Posterior vena cava (tissue), 2 donors: ENCODE measurements around the gene PRDM12. TPM values are rescaled to one million over a fixed set of nuclear protein-coding genes. Genes with fewer than 3 reads are reported as not detected.
"Not testable (repeated sequence)": the region's sequence is repeated elsewhere in the genome, so short reads cannot be mapped to it uniquely, and the experiment has no call there.

Experiments
- DNase-seq: peaks from one replicate; pipeline ENCODE4 v3.0.0-alpha.2; 2020; ENCODE audit warnings: low spot score
- intact Hi-C, 2 donors: fragments of 100-400 bp; cut with DNase I; formaldehyde crosslinking; loops; one replicate each; pipeline versions ENCODE4 v1.14.1 to v1.14.2; 2022 to 2023
- total RNA-seq, 2 donors: library from RNA; stranded (reverse); fragmentation: NEBNext Ultra II Directional; extraction: Animal tissue kit (Norgen Biotek cat#: 25700); gene quantifications; one replicate each; pipeline ENCODE4 v1.2.1, GENCODE V29; 2021
- donor health status: DM: yes; HTN: yes; CAD: no.
- donor health status: DM: yes; HTN: yes; CAD: no.

Gene PRDM12
- total RNA-seq, 2 donors from 2014 or later, result not detected

DNA sequence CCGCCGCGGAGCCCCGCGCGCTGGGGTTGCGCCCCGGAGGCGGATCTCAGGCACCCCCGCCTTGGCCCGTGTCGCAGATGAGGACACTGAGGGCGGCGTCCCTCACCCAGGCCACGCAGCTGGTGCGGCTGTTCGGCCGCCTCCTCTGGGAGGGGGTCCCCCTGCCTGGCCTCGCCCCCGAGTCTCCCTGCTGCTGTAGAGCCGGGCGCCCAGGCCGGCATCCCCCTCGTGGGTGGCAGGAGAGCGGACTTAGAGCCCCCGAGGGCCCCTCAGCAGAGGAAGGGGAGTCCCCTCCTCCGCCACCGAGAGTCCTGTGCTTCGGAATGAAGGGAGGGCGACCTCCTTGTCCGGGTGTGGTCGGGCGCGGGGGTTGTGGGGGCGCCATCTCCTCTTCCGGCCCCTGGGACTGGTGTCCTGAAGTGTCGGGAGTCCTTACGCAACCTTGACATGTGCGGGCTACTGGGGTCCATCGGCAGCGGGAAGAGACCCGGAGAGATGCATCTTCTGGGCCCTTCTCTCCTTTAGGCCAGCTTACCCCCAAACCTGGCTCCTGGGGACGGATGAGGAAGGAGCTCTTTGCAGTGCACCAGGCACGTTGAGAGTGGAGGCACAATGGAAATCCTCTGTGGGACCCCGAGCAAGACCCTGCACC lies 17.5 kb downstream of the PRDM12 start:
- no peak for DNase-seq
- intact Hi-C loops, result loop anchor here in 1 of 2 donors (2.0 kb wide), 1 partner anchor 215 kb away; no protein-coding TSS in a partner anchor

DNA sequence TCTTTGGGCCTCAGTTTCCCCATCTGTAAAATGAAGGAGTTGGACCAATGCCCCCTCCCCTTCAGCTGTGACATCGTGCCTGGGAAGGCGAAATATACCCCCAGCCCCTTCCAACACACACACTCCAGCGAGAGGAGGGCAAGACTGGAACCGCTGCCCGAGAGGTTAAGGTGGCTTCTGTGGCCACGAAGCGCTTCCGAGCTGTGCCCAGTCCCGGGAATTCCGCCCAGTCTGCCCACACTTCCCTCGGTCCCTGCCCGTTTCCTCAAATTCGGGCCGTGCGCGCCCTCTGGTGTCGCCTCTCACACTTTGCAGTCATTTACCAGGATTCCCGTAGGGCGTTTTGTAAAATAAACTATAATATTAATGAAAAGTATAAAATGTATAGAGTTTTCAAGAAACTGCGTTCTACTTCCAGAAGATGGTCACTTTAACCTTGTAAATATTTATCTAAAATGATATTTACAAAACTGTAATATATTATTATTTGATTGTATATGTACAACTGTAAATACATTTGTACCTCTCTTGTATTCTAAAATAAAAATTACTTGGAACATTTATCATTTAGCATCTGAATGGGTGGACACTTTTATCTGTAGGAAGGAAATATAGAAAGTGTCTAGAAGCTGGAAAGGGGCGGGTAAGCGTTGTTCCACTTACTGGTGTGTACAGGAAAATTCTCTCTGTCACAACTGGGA lies 18.2 kb downstream of the PRDM12 start:
- intact Hi-C loops, result no loop called here

DNA sequence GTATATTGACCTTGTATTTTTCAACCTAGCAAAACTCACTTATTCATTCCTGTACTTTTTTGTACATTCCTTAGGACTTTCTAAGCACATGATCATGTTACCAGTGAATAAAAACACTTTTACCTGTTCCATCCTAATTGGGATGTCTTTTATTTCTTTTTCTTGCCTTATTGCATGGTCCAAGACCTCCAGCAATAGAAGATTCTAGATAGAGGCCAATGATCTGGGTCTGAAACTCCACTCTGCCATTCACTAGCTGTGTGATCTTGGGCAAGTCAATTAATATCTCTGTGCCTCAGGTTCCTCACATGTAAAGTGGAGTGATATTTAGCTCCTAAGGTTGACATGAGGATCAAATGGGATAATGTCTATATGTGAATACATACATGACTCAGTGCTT lies 20.7 kb downstream of the PRDM12 start:
- intact Hi-C loops, result loop anchor here in 1 of 2 donors (2.0 kb wide), 1 partner anchor 224 kb away; no protein-coding TSS in a partner anchor

More for the DNA sequence above, 18.2 kb downstream of the PRDM12 start:
- DNase-seq, result peak; percentile 93

DNA sequence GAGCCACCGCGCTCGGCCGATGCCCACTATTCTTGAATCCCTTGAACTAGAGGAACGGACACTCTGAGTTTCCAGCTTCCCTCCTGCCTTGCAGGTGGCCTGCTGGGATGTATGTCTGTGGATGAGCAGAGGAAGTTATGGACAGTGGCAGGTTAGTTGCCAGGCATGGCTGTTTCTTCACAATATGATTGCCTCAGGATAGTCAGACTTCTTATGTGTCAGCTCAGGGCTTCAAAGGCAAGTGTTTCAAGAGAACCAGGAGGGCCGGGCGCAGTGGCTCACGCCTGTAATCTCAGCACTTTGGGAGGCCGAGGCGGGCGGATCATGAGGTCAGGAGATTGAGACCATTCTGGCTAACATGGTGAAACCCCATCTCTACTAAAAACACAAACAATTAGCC lies 21.6 kb downstream of the PRDM12 start:
- DNase-seq, result not testable (repeated sequence)
- intact Hi-C loops, result loop anchor here in 1 of 2 donors (2.0 kb wide), 1 partner anchor 225 kb away; no protein-coding TSS in a partner anchor

More for the DNA sequence above, 20.7 kb downstream of the PRDM12 start:
- DNase-seq, result no peak

DNA sequence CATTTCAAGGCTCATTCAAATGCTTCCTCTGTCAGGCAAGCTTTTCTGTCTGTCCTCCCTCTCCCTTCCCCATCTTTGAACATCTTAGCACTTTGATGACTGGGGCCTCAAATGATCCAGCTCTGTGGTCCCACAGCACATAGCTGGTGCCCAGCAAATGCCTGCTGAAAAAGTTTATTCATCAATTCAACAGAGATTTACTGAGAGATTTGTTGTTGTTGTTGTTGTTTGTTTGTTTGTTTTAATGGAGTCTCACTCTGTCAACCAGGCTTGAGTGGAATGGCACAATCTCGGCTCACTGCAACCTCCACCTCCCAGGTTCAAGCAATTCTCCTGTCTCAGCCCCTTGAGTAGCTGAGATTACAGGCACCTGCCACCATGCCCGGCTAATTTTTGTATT lies 23.2 kb downstream of the PRDM12 start:
- intact Hi-C loops, result no loop called here
- no peak for DNase-seq

DNA sequence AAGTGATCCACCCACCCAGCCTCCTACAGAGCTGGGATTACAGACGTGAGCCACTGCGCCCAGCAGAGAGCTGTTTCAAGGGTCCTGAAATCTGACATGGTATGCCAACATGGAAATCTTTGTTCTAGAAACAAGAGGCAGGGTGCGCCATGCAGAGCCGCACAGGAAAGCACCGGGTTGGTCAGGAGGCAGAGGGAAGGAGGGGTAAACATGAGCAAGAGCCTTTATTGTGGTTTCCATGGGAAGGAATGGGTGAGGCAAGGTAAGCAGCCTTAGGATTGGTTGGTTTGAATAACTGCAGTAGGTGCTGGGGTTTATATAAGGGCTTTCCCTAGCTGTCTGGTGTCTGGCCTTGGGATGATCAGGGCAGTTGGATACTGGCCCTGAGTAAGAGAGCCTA lies 23.7 kb downstream of the PRDM12 start:
- DNase-seq, result no peak
- intact Hi-C loops, result no loop called here

DNA sequence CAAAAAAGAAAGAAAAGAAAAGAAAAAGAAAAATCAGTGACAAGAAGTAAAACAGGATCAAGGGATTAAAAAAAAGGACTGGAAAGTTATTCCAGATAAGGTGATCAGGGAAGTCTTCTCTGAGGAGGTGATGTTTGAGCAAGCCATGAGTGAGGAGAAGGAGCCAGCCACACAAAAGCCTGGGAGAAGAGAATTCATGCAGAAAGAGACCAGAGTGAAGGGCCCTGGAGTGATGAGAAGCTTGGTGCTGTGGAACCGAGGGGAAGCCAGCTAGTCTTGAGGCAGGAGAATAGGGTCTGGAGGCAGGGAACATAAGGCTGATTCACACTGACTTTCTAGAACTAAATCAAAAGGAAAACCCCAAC lies 25.2 kb downstream of the PRDM12 start:
- intact Hi-C loops, result no loop called here
- DNase-seq, result no peak

DNA sequence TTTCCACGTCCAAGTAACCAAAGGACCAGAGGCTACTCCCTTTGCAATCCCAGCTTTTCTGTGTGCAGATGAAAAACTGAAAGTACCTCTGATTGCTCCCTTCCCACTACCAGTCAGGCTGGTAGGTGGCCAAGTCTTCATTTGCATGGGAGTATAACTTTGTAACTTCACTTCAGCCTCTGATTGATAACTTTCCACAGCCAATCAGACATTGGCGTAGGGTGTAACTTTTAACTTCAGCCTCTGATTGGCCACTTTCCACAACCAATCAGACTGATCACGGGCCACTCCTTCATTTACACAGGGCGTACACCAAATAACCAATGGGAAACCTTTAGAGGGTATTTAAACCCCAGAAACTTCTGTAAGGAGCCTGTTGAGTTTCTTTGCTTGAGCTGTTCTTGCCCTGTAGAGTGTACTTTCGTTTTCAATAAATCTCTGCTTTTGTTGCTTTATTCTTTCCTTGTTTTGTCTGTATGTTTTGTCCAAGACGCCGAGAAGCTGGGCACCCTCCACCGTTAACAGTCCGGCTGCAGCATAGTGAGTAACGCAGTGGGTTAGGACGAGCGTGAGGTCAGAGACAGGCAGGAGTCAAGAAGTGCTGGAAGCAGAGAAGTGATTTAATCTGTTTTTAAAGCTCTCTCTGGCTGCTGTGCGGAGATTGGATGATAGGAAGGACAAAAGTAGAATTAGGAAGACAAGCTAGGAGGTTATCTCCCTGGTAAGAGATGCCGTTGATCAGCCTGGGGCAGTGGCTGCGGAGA lies 25.7 kb downstream of the PRDM12 start:
- intact Hi-C loops, result no loop called here
- DNase-seq, result no peak

DNA sequence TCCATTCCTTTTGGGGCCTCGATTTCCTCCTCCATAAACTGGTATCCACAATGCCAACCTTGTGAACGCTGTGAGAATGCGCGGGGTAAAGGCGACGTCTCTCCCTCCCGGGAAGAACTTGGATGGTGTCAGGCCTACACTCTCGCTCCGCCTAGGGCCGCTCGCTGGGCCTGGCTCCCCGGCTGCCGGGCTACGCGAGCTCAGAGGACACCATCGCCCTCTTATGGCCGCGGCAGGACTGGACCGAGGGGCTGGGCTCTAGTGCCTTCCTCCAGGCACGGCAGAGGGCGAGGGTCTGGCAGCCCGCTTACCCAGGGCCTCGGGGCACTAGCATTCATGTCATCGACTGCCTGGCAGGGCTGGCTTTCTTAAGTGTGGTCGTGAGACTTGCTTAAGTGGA lies 27.9 kb downstream of the PRDM12 start:
- DNase-seq, result no peak
- intact Hi-C loops, result no loop called here

DNA sequence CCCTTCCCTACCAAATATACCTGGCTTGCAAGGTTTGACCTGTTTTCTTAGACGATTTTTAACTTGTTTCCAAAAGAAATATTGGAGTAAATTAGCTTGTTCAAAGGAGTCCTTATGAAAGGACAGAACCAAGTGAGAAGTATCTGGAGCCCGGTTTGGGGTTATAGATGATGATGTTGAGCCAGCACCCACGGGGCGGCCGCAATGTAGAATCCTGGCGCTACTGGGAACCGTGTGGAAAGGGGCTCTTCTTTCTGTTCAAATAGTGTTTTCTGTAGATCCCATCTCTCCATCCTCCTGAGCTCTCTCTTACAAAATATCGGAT lies 28.7 kb downstream of the PRDM12 start:
- intact Hi-C loops, result no loop called here
- DNase-seq, result no peak

DNA sequence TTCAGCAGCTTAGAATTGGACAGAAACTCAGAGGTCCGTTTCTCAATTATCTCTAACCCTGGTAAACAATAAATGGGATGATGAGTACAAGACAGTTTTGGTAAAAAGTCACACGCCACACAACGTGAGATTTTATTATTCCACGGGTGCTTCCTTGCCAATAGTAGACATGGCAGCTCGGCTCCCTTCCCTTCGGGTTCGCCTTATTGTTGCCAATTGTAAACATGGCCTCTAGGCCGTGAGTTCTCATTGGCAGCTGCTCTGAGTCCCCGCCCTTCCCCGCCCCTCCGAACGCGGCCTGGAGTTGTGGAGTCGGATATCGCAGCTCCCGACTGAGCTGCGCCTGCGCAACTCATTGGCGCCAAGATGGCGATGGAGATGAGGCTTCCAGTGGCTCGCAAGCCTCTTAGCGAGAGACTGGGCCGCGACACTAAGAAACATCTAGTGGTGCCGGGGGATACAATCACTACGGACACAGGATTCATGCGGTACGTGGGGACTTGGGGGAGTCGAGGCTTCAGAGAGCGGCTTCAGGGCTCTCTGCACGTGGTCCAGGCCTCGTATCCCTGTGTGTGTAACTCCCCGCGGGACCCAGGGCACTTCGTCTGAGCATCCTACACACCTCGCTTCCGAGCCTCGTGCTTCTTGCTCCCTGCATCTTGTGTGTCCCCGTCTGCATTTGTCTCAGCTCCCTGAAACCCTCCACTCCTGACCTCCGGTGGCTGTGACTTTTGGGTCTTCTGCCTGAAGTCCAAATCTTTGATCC lies 29.2 kb downstream of the PRDM12 start, which contains the start of gene EXOSC2:
Gene EXOSC2 (plus strand): TSS at position 355 of the 766 bp plus-strand sequence. CDS start 12 bp downstream, at position 367.
- intact Hi-C loops, result no loop called here
- peak; percentile 99 for DNase-seq

DNA sequence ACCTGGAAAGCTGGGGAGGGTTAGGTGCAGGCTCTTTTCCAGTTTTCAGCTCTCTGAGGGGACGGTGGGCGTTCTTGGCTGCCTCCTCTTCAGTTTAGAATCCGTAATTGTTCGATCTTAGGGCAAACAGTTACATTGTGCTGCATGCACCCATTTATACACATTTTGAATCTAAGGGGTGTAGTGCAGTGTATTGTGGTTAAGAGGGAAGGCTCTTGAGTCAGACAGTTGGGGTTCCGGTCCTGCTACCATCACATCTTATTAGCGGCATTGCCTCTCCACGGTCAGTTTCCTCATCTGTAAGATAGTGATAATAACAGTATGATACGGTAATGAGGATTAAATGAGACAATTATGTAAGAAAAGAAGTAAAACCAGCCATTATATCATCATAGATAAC lies 29.8 kb downstream of the PRDM12 start:
- intact Hi-C loops, result no loop called here
- DNase-seq, result no peak

DNA sequence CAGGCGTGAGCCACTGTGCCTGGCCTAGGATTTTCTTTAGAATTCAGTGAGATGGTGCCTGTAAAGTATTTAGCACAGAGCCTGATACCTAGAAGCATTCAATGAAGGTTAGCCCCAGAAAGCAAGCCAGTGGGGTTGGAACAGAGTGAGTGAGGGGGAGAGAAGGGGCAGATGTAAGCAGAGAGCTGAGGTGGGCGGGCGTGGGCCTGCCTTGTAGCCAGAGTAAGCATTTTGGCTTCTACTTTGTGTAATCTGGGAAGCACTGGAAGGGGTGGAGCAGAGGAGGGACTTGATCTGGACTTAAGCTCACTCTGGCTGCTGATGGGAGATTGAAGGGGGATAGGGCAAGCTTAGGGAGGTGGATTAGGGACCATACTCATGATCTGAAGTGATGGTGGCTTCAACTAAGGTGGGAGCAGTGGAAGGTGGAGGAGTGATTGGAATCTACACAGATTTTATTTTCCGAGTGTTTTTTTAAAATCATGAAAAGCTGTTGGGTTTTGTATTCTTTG lies 31.8 kb downstream of the PRDM12 start:
- intact Hi-C loops, result no loop called here
- DNase-seq, result no peak

DNA sequence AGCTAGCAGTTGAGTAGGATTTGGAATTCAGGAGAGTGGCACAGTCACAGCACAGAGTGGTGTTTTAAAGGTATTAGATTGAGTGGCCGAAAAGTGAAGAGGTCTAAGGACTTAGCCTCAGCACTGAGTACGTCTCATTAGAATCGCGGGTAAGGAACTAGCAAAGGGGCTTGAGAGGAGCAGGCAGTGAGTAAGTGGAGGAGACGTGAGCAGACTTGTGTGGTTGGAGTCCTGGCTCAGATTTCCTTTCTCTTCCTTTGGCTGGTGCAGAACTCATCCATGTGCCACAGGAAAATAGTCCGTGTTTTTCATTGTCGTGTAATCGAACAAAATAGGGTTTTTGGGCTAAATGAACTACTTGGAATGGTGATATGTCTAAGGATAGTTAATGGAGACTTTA lies 32.6 kb downstream of the PRDM12 start:
- intact Hi-C loops, result no loop called here
- DNase-seq, result no peak

DNA sequence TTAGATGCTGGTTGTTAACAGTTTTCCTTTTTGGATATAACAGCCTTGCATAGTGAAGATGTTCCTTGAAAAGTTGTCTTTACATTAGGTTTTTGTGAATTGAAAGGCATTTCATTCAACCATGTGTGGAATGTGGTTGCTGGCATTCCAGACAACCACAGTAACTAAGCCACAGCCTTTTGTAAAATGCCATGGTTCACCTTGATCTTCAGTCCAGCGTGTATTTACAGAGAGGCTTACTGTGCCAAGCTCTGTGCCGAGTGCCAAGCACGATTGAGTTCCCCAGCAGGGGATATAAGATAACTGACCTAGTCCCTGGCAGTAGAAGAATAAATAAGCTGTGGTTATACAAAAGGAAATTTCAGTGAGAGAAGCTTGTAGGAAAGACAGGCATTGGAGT lies 34.1 kb downstream of the PRDM12 start:
- intact Hi-C loops, result no loop called here
- DNase-seq, result no peak

DNA sequence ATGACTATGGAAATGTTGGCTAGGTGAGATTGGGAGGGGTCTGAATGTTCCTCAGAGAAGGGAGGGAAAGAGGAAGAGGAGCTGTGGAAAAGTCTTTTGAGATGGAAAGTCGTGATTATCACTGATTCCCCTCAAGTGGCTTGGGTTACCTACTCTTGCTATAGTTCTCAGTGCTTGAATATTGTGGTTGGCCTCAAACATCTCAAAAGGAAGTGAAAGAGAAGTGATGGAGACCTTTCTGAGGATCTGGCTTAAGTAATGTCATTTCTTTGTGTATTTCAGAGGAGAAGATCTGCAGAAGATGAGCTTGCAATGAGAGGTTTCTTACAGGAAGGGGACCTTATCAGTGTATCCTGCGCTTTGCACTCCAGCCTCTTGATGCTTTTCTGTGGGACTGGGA lies 34.7 kb downstream of the PRDM12 start:
- DNase-seq, result no peak
- intact Hi-C loops, result no loop called here

DNA sequence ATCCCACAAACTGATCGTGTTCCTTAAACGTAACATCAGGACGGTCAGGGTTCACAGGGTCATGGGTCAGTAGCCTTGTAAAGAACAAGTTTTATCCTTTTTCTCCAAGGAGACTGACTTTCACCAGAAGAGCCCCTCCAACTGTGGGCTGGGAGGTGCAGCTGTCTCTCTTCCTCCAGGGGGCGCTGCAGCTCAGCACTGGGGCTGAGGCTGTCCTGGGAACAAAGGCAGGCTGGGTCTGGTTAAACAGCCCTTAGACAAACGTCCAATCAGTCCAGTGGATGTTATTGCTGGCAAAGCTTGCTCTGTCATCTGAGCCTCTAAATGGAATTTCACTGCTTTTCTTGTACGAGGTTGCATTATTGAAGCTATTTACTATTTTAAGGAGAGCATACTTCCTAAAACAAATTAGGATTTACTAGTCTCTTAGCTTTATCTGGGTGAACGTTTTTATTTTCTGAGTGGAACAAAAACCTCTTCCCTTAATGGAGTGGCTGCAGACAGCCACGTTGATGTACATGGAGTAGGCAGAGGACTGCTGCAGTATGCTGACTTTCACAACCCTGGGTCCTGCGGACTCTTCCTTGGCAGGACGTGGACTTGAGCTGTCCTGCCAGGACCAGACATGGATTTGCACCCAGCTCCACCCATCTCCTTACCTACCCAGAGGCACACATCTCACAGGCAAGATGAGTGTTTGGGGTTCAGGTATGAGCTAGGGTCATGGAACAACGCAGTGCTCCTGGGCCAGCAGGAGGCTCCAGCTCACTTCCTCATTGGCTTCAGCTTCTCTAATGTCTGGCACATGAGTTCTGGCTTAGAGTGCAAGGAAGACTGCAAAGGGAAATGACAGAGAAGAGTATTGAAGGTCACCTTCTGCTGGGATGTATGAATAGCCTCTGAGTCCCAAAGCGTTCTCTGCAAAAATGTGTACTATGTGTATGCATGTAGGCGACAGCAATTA lies 36.9 kb downstream of the PRDM12 start:
- intact Hi-C loops, result loop anchor here in 1 of 2 donors (10.0 kb wide), 1 partner anchor 343 kb away; no protein-coding TSS in a partner anchor
- DNase-seq, result peak; percentile 94

DNA sequence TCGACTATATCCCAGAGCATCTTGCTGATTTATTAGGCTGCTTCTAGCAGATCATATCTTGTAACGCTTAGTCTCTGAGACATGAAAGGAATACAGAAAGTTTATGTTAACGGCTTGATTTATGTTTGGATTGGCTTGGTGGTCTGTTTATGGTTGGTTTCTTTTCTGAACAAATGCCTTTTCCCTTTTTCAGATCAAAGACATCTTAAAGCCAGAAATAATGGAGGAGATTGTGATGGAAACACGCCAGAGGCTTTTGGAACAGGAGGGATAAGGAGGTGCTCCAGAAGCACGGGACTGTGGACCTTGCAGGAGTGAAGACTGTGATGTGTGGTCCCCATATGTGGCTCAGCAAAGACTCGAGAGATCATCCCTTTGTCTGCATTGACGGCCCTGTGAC lies 39.1 kb downstream of the PRDM12 start:
- DNase-seq, result no peak
- intact Hi-C loops, result loop anchor here in 1 of 2 donors (10.0 kb wide), 1 partner anchor 341 kb away; no protein-coding TSS in a partner anchor
